Liver (tissue), 9 donors: ENCODE data around the gene MDP1. TPM values are rescaled to one million over a fixed set of nuclear protein-coding genes. Genes with fewer than 3 reads are reported as not detected.

ENCODE experiments used
- DNase-seq: peaks from one replicate; pipeline ENCODE4 v3.0.0-alpha.2; 2017; ENCODE audit warnings: low spot score
- H3K27ac ChIP-seq, 2 donors: one replicate each; pipeline ENCODE4 v1.7.0; 2013; ENCODE audit warnings: inconsistent platforms in 2 of 2, low read length in 2 of 2, control low read depth in 1 of 2, low read depth in 1 of 2, mild to moderate bottlenecking in 1 of 2
- H3K27me3 ChIP-seq, 4 donors: one replicate each; pipeline versions ENCODE4 v1.6.1 to v1.7.0; 2013; ENCODE audit warnings: low read length in 3 of 4, inconsistent platforms in 1 of 4, mild to moderate bottlenecking in 1 of 4, moderate library complexity in 1 of 4; ENCODE audit not compliant: control insufficient read depth in 4 of 4, insufficient read depth in 4 of 4
- H3K36me3 ChIP-seq, 4 donors: one replicate each; pipeline versions ENCODE4 v1.6.1 to v1.7.0; 2013; ENCODE audit warnings: low read length in 3 of 4, mild to moderate bottlenecking in 3 of 4, low read depth in 1 of 4, moderate library complexity in 1 of 4; ENCODE audit not compliant: control insufficient read depth in 4 of 4, insufficient read depth in 3 of 4
- H3K4me1 ChIP-seq, 4 donors: one replicate each; pipeline versions ENCODE4 v1.6.1 to v1.7.0; 2013; ENCODE audit warnings: low read length in 3 of 4, mild to moderate bottlenecking in 3 of 4, moderate library complexity in 1 of 4; ENCODE audit not compliant: control insufficient read depth in 4 of 4, insufficient read depth in 4 of 4
- H3K4me3 ChIP-seq, 3 donors: one replicate each; pipeline versions ENCODE4 v1.6.1 to v1.7.0; 2013; ENCODE audit warnings: low read length in 3 of 3, control low read depth in 1 of 3, low read depth in 1 of 3, mild to moderate bottlenecking in 1 of 3
- H3K9ac ChIP-seq, 2 donors: one replicate each; pipeline ENCODE4 v1.7.0; 2013; ENCODE audit warnings: low read length in 2 of 2, mild to moderate bottlenecking in 2 of 2, moderate library complexity in 2 of 2, control low read depth in 1 of 2, low read depth in 1 of 2
- H3K9me3 ChIP-seq, 4 donors: one replicate each; pipeline versions ENCODE4 v1.6.1 to v1.7.0; 2013; ENCODE audit warnings: low read length in 3 of 4; ENCODE audit not compliant: control insufficient read depth in 4 of 4
- ATF3 ChIP-seq: IDR thresholded peaks from 2 replicates; pipeline ENCODE4 v1.6.1; 2016; ENCODE audit warnings: antibody characterized with exemption
- EGR1 ChIP-seq, 2 donors: IDR thresholded peaks; 2 replicates each; pipeline ENCODE4 v1.6.1; 2016 to 2018; ENCODE audit warnings: antibody characterized with exemption in 2 of 2, low read depth in 2 of 2
- FOXA1 ChIP-seq: IDR thresholded peaks from 2 replicates; pipeline ENCODE4 v1.6.1; 2016; ENCODE audit warnings: antibody characterized with exemption
- FOXA2 ChIP-seq: IDR thresholded peaks from 2 replicates; pipeline ENCODE4 v1.6.1; 2016; ENCODE audit warnings: antibody characterized with exemption
- GABPA ChIP-seq, 2 donors: IDR thresholded peaks in 1 of 2; conservative IDR thresholded peaks in 1 of 2; 2 replicates each; pipeline ENCODE4 v1.6.1; 2016; ENCODE audit warnings: antibody characterized with exemption in 2 of 2, mild to moderate bottlenecking in 1 of 2, moderate library complexity in 1 of 2
- HNF4A ChIP-seq, 2 donors: conservative IDR thresholded peaks; 2 replicates each; pipeline ENCODE4 v1.6.1; 2016; ENCODE audit warnings: antibody characterized with exemption in 2 of 2, mild to moderate bottlenecking in 2 of 2
- HNF4G ChIP-seq: IDR thresholded peaks from 2 replicates; pipeline ENCODE4 v1.6.1; 2016; ENCODE audit warnings: antibody characterized with exemption
- NR2F2 ChIP-seq: IDR thresholded peaks from 2 replicates; pipeline ENCODE4 v1.6.1; 2016; ENCODE audit warnings: antibody characterized with exemption
- RAD21 ChIP-seq, 2 donors: IDR thresholded peaks; 2 replicates each; pipeline ENCODE4 v1.6.1; 2016; ENCODE audit warnings: antibody characterized with exemption in 2 of 2, mild to moderate bottlenecking in 2 of 2
- REST ChIP-seq: IDR thresholded peaks from 2 replicates; pipeline ENCODE4 v1.6.1; 2016; ENCODE audit warnings: antibody characterized with exemption, mild to moderate bottlenecking
- RXRA ChIP-seq, 2 donors: IDR thresholded peaks; 2 replicates each; pipeline ENCODE4 v1.6.1; 2017 to 2018; ENCODE audit warnings: antibody characterized with exemption in 2 of 2, mild to moderate bottlenecking in 1 of 2
- SP1 ChIP-seq: IDR thresholded peaks from 2 replicates; pipeline ENCODE4 v1.6.1; 2018; ENCODE audit warnings: antibody characterized with exemption, mild to moderate bottlenecking
- TAF1 ChIP-seq: conservative IDR thresholded peaks from 2 replicates; pipeline ENCODE4 v1.6.1; 2016; ENCODE audit warnings: antibody characterized with exemption, mild to moderate bottlenecking
- YY1 ChIP-seq: IDR thresholded peaks from 2 replicates; pipeline ENCODE4 v1.6.1; 2016; ENCODE audit warnings: antibody characterized with exemption, mild to moderate bottlenecking
- ZBTB33 ChIP-seq: IDR thresholded peaks from 2 replicates; pipeline ENCODE4 v1.6.1; 2016; ENCODE audit warnings: antibody characterized with exemption
- WGBS: extraction: QIAGEN DNeasy Blood & Tissue Kit; methylation state at CpG from one replicate; pipeline ENCODE4 v1.1.7; 2013; 5-methylcytosine and 5-hydroxymethylcytosine counted together
- polyA plus RNA-seq, 2 donors: library from polyadenylated mRNA; stranded (reverse) in 1 of 2; unstranded in 1 of 2; fragments of 200-250 nt in 1 of 2; fragments of >200 nt in 1 of 2; fragmentation: Nextera tagmentation in 1 of 2; extraction: Ambion mirVana in 1 of 2; gene quantifications; one replicate each; pipeline versions ENCODE4 v1.2.1 to v1.2.3, GENCODE V29; 2013 to 2015
- total RNA-seq, 2 donors: library from RNA; depleted of rRNA; stranded (reverse); fragments of >200 nt; gene quantifications; one replicate each; pipeline ENCODE4 v1.2.3, GENCODE V29; 2014
- donor health status: healthy.
- donor health status: healthy.
- donor health status: healthy.
- donor health status: healthy.
- donor health status: healthy.

MDP1 gene
- total and polyA plus RNA-seq, 4 donors, result 3.2 to 13.4 (median 7.0) TPM

DNA sequence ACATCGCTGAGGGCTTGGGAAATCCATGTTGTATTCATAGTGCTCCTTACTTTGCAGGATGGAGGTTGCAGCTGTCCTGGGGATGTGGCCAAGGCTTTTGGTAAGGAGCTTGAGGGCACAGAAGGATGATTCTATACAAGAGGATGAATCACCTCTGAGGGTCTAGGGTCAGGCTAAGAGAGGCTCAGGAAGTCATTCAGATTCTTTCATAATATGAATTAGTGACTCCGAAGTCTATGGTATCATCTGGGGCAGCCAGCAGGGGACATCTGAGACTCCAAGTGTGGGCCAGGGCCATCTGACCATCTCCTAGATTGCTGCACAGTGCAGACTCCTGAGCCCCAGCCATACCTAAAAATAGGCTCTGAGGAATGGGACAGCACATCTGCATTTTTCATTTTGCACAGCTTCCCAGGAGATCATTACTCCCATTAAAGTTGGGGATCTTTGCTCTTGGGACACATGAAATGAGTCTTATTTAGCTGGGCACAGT lies 21.6 kb upstream of the MDP1 start:
- no peak overlapping the region for H3K9ac ChIP-seq
- peaks cover 8 to 48% (median 38%) of the 10 kb centered on the region in 4 donors for H3K4me1 ChIP-seq
- DNase-seq, result no peak
- WGBS, result 95% methylated on average over 2 of the region's 2 CpGs
- peaks cover 10 to 57% (median 47%) of the 10 kb centered on the region in 4 donors for H3K36me3 ChIP-seq
- no peaks in the 10 kb centered on the region for H3K9me3 ChIP-seq
- no peaks in the 10 kb centered on the region for H3K27me3 ChIP-seq
- H3K27ac ChIP-seq, result no peak overlapping the region
- H3K4me3 ChIP-seq, result no peak overlapping the region
- no peak for TF ChIP-seq HNF4A (conservative IDR thresholded peaks at IDR 0.05)
- no peak for TF ChIP-seq EGR1 (IDR thresholded peaks at IDR 0.05; ENCODE audit: low read depth in 2 of 2)
- no peak for TF ChIP-seq FOXA1
- no peak for TF ChIP-seq YY1
- TF ChIP-seq HNF4G, result no peak
- no peak for TF ChIP-seq REST
- no peak for TF ChIP-seq GABPA (IDR thresholded peaks at IDR 0.05 in 1 of 2, conservative IDR thresholded peaks at IDR 0.05 in 1 of 2)
- TF ChIP-seq RXRA (IDR thresholded peaks at IDR 0.05), result no peak
- no peak for TF ChIP-seq ZBTB33
- no peak for TF ChIP-seq ATF3
- no peak for TF ChIP-seq SP1

GRCh38 chr14:24236689-24237462 lies 21.0 kb upstream of the MDP1 start:
- H3K9me3 ChIP-seq, result no peaks in the 10 kb centered on the region
- no peak for TF ChIP-seq NR2F2
- no peak for TF ChIP-seq SP1
- no peak for TF ChIP-seq FOXA1
- no peak for TF ChIP-seq YY1
- TF ChIP-seq GABPA (IDR thresholded peaks at IDR 0.05 in 1 of 2, conservative IDR thresholded peaks at IDR 0.05 in 1 of 2), result no peak
- TF ChIP-seq EGR1 (IDR thresholded peaks at IDR 0.05; ENCODE audit: low read depth in 2 of 2), result no peak
- TF ChIP-seq FOXA2, result no peak
- no peak for TF ChIP-seq TAF1
- no peak for TF ChIP-seq RAD21 (IDR thresholded peaks at IDR 0.05)
- TF ChIP-seq ZBTB33, result no peak
- no peak for TF ChIP-seq ATF3
- no peak for TF ChIP-seq HNF4G
- no peaks in the 10 kb centered on the region for H3K27me3 ChIP-seq
- no peak overlapping the region for H3K4me3 ChIP-seq
- H3K9ac ChIP-seq, result no peak overlapping the region
- H3K27ac ChIP-seq, result no peak overlapping the region
- WGBS, result 97% methylated on average over 6 of the region's 6 CpGs
- no peak for DNase-seq
- peaks cover 10 to 57% (median 47%) of the 10 kb centered on the region in 4 donors for H3K36me3 ChIP-seq
- H3K4me1 ChIP-seq, result peaks cover 8 to 45% (median 36%) of the 10 kb centered on the region in 4 donors
